Naive B cell (primary cell): ENCODE measurements around the gene RP9. TPM values are rescaled to one million over a fixed set of nuclear protein-coding genes. Genes with fewer than 3 reads are reported as not detected.

ENCODE experiments used
- ATAC-seq, 2 donors: fragments of 150-1000 bp; cut with Tn5 transposase; 2 replicates each; pipeline ENCODE4 v1.10.0; 2021; ENCODE audit warnings: low read depth in 2 of 2, mild to moderate bottlenecking in 2 of 2, moderate library complexity in 2 of 2
- DNase-seq: peaks from one replicate; pipeline ENCODE4 v3.0.0; 2022
- H3K27ac Mint-ChIP-seq, 6 donors: one replicate each; pipeline ENCODE4 v1.8.0; 2020 to 2022; ENCODE audit warnings: mild to moderate bottlenecking in 6 of 6, mixed read lengths in 6 of 6, moderate library complexity in 5 of 6, inconsistent platforms in 2 of 6
- H3K27me3 Mint-ChIP-seq, 3 donors: one replicate each; pipeline ENCODE4 v1.8.0; 2021 to 2022; ENCODE audit warnings: mixed read lengths in 3 of 3, mild to moderate bottlenecking in 1 of 3
- H3K36me3 Mint-ChIP-seq, 2 donors: one replicate each; pipeline ENCODE4 v1.8.0; 2020 to 2022; ENCODE audit warnings: mixed read lengths in 2 of 2, inconsistent platforms in 1 of 2, mild to moderate bottlenecking in 1 of 2
- H3K4me1 Mint-ChIP-seq, 3 donors: one replicate each; pipeline ENCODE4 v1.8.0; 2020 to 2022; ENCODE audit warnings: mixed read lengths in 3 of 3, inconsistent platforms in 1 of 3, mild to moderate bottlenecking in 1 of 3, moderate library complexity in 1 of 3
- H3K4me3 Mint-ChIP-seq, 8 donors: one replicate each; pipeline ENCODE4 v1.8.0; 2020 to 2022; ENCODE audit warnings: mild to moderate bottlenecking in 8 of 8, mixed read lengths in 8 of 8, moderate library complexity in 8 of 8, inconsistent platforms in 2 of 8
- H3K9me3 Mint-ChIP-seq, 7 donors: one replicate each; pipeline ENCODE4 v1.8.0; 2020 to 2022; ENCODE audit warnings: mixed read lengths in 7 of 7, mild to moderate bottlenecking in 5 of 7, inconsistent platforms in 2 of 7, moderate library complexity in 1 of 7
- polyA plus RNA-seq, 6 donors: library from polyadenylated mRNA; unstranded; fragments of 300-500 nt; fragmentation: Illumina TruSeq; gene quantifications; one replicate each; pipeline ENCODE4 v1.2.3, GENCODE V29; 2021; ENCODE audit warnings: low read depth in 6 of 6

The RP9 gene
- polyA plus RNA-seq, 6 donors from 2014 or later: 69.2 to 117 (median 82.4) TPM

- no peaks in the 10 kb centered on the region for H3K36me3 Mint-ChIP-seq
- peaks cover 10 to 23% (median 14%) of the 10 kb centered on the region in 3 donors for H3K4me1 Mint-ChIP-seq
- ATAC-seq: peak; percentile 94 to 98
- peak; percentile 91 for DNase-seq
- no peaks in the 10 kb centered on the region for H3K27me3 Mint-ChIP-seq
- peak within 1 kb of the TSS; percentile 89 to 98 (median 96) for H3K27ac Mint-ChIP-seq
- H3K9me3 Mint-ChIP-seq: no peaks in the 10 kb centered on the region
- H3K4me3 Mint-ChIP-seq: peak within 1 kb of the TSS; percentile 95 to 99 (median 96)
Observed at GRCh38 chr7:33128990-33129805, 20.0 kb upstream of the RP9 start, which contains the start of gene BBS9. TSS of gene BBS9 (plus strand) at chr7:33129564. CDS start at chr7:33146253, 16,689 bp downstream.

DNA sequence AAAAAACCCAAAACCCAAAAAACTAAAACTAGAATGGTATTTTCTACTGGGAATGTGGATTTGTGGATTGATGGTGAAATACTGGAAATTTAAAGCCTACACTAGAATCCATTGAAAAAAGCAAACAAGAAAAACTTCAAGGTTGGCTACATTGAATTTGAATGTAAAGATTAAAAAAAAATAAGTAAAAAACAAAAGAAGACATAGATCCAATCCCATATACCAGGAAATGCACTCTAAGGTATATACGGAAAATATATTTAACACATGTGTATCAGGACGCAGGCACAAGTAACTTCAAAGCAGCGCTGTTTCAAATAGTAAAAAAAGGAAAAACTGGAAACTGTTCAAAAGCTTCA, 19.4 kb upstream of the RP9 start:
- ATAC-seq (no peak), DNase-seq (no peak)
- Mint-ChIP-seq H3K9me3 (no peaks in the 10 kb centered on the region), H3K4me1 (peaks cover 10 to 23% (median 14%) of the 10 kb centered on the region in 3 donors), H3K4me3 (peak overlapping the region; percentile 95 to 99 (median 96)), H3K27ac (peak overlapping the region in 4 of 6 donors; percentile 81 to 97 (median 96)), H3K27me3 (no peaks in the 10 kb centered on the region), H3K36me3 (no peaks in the 10 kb centered on the region)

DNA sequence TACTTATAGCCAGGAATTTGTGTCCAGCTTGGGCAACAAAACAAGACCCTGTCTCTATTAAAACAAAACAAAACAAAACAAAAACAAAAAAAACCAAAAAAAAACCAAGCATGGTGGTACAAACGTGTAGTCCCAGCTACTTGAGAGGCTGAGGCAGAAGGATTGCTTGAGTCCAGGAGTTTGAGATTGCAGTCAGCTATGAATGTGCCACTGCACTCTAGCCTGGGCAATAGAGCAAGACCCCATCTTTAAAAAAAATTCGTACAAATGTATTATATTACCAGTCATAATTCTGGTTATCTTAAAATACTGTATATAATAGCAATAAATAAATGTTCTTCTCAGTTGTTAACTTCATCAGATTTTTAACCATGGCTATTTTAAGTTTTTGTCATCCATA, 17.9 kb upstream of the RP9 start:
- ATAC-seq: no peak

GRCh38 chr7:33118383-33118782, 9.2 kb upstream of the RP9 start:
- H3K4me3 Mint-ChIP-seq: no peak overlapping the region
- no peak for ATAC-seq
- H3K27ac Mint-ChIP-seq: no peak overlapping the region
- H3K9me3 Mint-ChIP-seq: peaks cover 3 to 19% (median 12%) of the 10 kb centered on the region in 7 donors
- peaks cover 10 to 14% of the 10 kb centered on the region in 2 donors for H3K36me3 Mint-ChIP-seq
- DNase-seq: no peak
- peaks cover 42 to 71% (median 62%) of the 10 kb centered on the region in 3 donors for H3K27me3 Mint-ChIP-seq
- H3K4me1 Mint-ChIP-seq: no peaks in the 10 kb centered on the region

More for the DNA sequence above, 17.9 kb upstream of the RP9 start:
- Mint-ChIP-seq H3K4me1 (peaks cover 10 to 23% (median 14%) of the 10 kb centered on the region in 3 donors), H3K4me3 (no peak overlapping the region), H3K9me3 (no peaks in the 10 kb centered on the region), H3K27me3 (peaks cover 4 to 6% (median 5%) of the 10 kb centered on the region in 3 donors), H3K27ac (no peak overlapping the region), H3K36me3 (peaks cover 0 to 3% of the 10 kb centered on the region in 2 donors)
- no peak for DNase-seq

DNA sequence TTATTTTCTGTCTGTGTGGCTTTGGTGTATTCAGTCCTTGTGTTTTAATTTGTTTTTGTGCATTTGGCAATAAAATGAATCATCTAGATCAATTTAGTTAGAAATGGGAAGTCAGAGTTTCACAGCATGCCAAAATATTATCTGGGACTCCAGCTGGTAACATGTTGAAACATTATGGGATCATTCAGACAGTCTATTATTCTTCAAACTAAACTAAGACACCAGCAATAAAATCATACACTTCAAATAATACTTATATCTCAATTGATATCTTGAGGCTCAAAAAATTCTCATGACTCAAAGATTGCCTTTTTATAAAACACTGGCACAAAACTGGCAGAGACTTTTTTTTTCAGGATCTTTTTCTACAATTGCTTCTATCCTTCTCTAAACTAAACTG, 5.8 kb upstream of the RP9 start:
- H3K4me3 Mint-ChIP-seq: peak overlapping the region in 1 of 8 donors; percentile 11
- H3K4me1 Mint-ChIP-seq: peaks cover 0 to 1% (median 0%) of the 10 kb centered on the region in 3 donors
- ATAC-seq (no peak), DNase-seq (no peak)
- peaks cover 3 to 19% (median 12%) of the 10 kb centered on the region in 7 donors for H3K9me3 Mint-ChIP-seq
- peaks cover 30 to 63% (median 45%) of the 10 kb centered on the region in 3 donors for H3K27me3 Mint-ChIP-seq
- H3K27ac Mint-ChIP-seq: no peak overlapping the region
- H3K36me3 Mint-ChIP-seq: peaks cover 8 to 14% of the 10 kb centered on the region in 2 donors

- Mint-ChIP-seq H3K9me3 (no peaks in the 10 kb centered on the region), H3K36me3 (no peaks in the 10 kb centered on the region), H3K27ac (no peak overlapping the region), H3K27me3 (peaks cover 13 to 41% (median 34%) of the 10 kb centered on the region in 3 donors), H3K4me1 (peaks cover 11 to 23% (median 22%) of the 10 kb centered on the region in 3 donors), H3K4me3 (peak overlapping the region in 1 of 8 donors; percentile 59)
- DNase-seq (no peak), ATAC-seq (no peak)
Observed at GRCh38 chr7:33111614-33112013, 2.4 kb upstream of the RP9 start.

DNA sequence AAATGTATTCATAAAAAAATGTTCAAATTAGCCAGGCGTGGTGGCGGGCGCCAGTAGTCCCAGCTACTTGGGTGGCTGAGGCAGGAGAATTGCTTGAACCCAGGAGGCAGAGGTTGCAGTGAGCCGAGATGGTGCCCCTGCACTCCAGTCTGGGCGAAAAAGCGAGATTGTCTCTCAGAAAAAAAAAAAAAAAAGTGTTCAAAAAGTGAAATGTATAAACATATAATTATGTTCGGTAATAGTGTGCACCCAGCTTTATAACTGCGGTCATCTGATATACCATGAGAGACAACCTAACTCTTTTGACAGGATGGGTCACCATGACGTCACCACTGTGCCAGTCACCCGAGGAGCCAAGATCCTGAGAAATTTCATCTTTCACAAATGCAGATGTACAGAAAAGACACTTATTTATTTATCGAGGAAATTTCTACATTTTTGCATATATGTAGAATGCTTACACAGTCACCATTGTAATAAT, 594 bp upstream of the RP9 start:
- Mint-ChIP-seq H3K4me1 (peaks cover 27 to 38% (median 38%) of the 10 kb centered on the region in 3 donors), H3K36me3 (no peaks in the 10 kb centered on the region), H3K9me3 (no peaks in the 10 kb centered on the region), H3K27ac (peak overlapping the region in 3 of 6 donors; percentile 28 to 69 (median 33)), H3K4me3 (peak overlapping the region; percentile 73 to 90 (median 83)), H3K27me3 (peaks cover 8 to 30% (median 21%) of the 10 kb centered on the region in 3 donors)
- DNase-seq: no peak
- no peak for ATAC-seq

- Mint-ChIP-seq H3K4me3 (peak overlapping the region; percentile 79 to 97 (median 94)), H3K27ac (peak overlapping the region; percentile 53 to 97 (median 94)), H3K4me1 (peaks cover 33 to 50% (median 49%) of the 10 kb centered on the region in 3 donors), H3K27me3 (peaks cover 8 to 19% (median 9%) of the 10 kb centered on the region in 3 donors), H3K9me3 (no peaks in the 10 kb centered on the region), H3K36me3 (peaks cover 0 to 2% of the 10 kb centered on the region in 2 donors)
- peak; percentile 6 to 19 for ATAC-seq
- DNase-seq: no peak
Observed at GRCh38 chr7:33108554-33109004, 625 bp downstream of the RP9 start.

GRCh38 chr7:33107136-33108066, 1.8 kb downstream of the RP9 start:
- H3K9me3 Mint-ChIP-seq: no peaks in the 10 kb centered on the region
- ATAC-seq (peak; percentile 45 to 47), DNase-seq (peak; percentile 52)
- peaks cover 0 to 11% (median 4%) of the 10 kb centered on the region in 3 donors for H3K27me3 Mint-ChIP-seq
- peak overlapping the region; percentile 79 to 97 (median 94) for H3K4me3 Mint-ChIP-seq
- peaks cover 0 to 14% of the 10 kb centered on the region in 2 donors for H3K36me3 Mint-ChIP-seq
- peaks cover 38 to 62% (median 61%) of the 10 kb centered on the region in 3 donors for H3K4me1 Mint-ChIP-seq
- H3K27ac Mint-ChIP-seq: peak overlapping the region; percentile 69 to 94 (median 82)

- Mint-ChIP-seq H3K36me3 (peaks cover 8 to 24% of the 10 kb centered on the region in 2 donors), H3K27me3 (no peaks in the 10 kb centered on the region), H3K4me3 (peak overlapping the region in 3 of 8 donors; percentile 9 to 55 (median 44)), H3K27ac (peak overlapping the region in 4 of 6 donors; percentile 33 to 94 (median 54)), H3K9me3 (no peaks in the 10 kb centered on the region), H3K4me1 (peaks cover 59 to 97% (median 82%) of the 10 kb centered on the region in 3 donors)
- ATAC-seq (no peak), DNase-seq (no peak)
Observed at GRCh38 chr7:33101906-33102305, 7.3 kb downstream of the RP9 start.

DNA sequence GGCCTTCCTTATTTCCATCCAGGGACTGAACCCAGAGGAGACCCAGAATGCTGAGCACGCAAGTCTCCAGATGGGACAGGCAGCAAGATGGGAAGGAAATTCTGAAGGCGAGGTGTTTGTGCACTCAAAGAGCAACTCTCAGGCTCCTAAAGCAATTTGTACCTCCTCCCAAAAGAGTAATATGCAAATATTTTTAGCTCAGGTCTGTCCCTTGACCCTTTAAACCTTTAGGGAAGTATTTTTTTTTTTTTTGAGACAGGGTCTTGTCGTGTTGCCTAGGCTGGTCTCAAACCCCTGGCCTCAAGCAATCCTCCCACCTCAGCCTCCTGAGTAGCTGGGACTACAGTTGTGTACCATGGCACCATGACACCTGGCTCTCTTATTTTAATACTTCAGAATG, 8.4 kb downstream of the RP9 start:
- peak overlapping the region; percentile 42 to 92 (median 88) for H3K4me3 Mint-ChIP-seq
- ATAC-seq: no peak
- no peak for DNase-seq
- H3K36me3 Mint-ChIP-seq: peaks cover 15 to 24% of the 10 kb centered on the region in 2 donors
- H3K27me3 Mint-ChIP-seq: no peaks in the 10 kb centered on the region
- no peaks in the 10 kb centered on the region for H3K9me3 Mint-ChIP-seq
- peaks cover 53 to 96% (median 71%) of the 10 kb centered on the region in 3 donors for H3K4me1 Mint-ChIP-seq
- peak overlapping the region in 5 of 6 donors; percentile 32 to 94 (median 85) for H3K27ac Mint-ChIP-seq

DNA sequence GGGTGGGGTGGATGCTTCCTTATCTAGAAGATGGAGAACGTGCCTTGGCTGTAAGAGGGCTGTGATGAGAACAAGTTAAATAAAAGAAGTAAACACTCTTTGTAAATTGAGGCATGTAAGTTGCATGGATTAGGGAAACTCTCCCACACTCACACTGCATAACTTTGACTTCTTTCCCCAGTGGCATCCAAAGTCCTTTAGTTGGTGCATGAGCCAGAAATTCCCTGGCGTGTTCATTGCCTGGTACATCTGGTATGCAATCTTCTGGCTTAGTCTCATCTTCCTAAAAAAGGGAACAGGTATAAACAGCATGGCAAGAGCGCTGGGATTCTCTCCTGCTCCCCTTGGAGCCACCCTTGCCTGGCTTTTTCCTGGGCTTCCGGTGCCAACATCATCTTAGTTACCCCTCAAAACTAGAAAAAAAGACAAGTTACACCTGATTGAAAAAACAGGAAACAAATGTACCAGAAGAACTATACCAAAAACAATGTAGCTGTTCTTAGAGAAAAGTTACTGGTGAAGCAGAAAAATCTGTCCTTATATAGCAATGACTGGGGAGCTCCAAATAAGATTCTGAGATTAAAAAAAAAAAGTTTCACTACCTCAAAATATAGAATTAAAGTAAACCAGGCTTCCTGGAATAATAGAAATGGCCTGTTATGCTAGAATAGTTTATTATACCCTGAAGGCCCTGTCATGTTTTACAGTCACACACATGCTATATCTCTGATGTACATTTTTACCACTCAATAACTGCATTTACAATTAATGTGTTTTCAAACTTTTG, 9.9 kb downstream of the RP9 start:
- Mint-ChIP-seq H3K4me3 (peak overlapping the region; percentile 42 to 92 (median 88)), H3K4me1 (peaks cover 42 to 85% (median 64%) of the 10 kb centered on the region in 3 donors), H3K9me3 (no peaks in the 10 kb centered on the region), H3K27ac (peak overlapping the region; percentile 77 to 99 (median 96)), H3K36me3 (peaks cover 23 to 32% of the 10 kb centered on the region in 2 donors), H3K27me3 (no peaks in the 10 kb centered on the region)
- ATAC-seq (peak; percentile 95 to 98), DNase-seq (peak; percentile 68)
